HEK293 (cell line): ENCODE measurements around the gene MMP21.

Source experiments
- GLIS2 ChIP-seq: fragments of 450-650 bp; formaldehyde crosslinking; IDR thresholded peaks from 2 replicates; pipeline ENCODE4 v1.5.1; 2016; ENCODE audit warnings: missing biosample characterization, missing genetic modification characterization
- KLF9 ChIP-seq: fragments of 450-650 bp; formaldehyde crosslinking; IDR thresholded peaks from 2 replicates; pipeline ENCODE4 v1.5.1; 2016; ENCODE audit warnings: missing biosample characterization, missing genetic modification characterization, low read depth
- PRDM1 ChIP-seq: fragments of 450-650 bp; formaldehyde crosslinking; IDR thresholded peaks from 2 replicates; pipeline ENCODE4; 2016; ENCODE audit warnings: missing biosample characterization, missing genetic modification characterization
- RBAK ChIP-seq: fragments of 450-650 bp; formaldehyde crosslinking; IDR thresholded peaks from 2 replicates; pipeline ENCODE4 v1.5.1; 2016; ENCODE audit warnings: missing biosample characterization, missing genetic modification characterization
- SCRT2 ChIP-seq: fragments of 450-650 bp; formaldehyde crosslinking; IDR thresholded peaks from 2 replicates; pipeline ENCODE4 v1.5.1; 2016; ENCODE audit warnings: missing biosample characterization, missing genetic modification characterization
- ZIC2 ChIP-seq: fragments of 450-650 bp; formaldehyde crosslinking; IDR thresholded peaks from 2 replicates; pipeline ENCODE4 v1.5.1; 2016; ENCODE audit warnings: missing biosample characterization, missing genetic modification characterization
- ZNF140 ChIP-seq: fragments of 450-650 bp; formaldehyde crosslinking; IDR thresholded peaks from 2 replicates; pipeline ENCODE4 v1.5.1; 2016; ENCODE audit warnings: missing biosample characterization, missing genetic modification characterization
- ZNF202 ChIP-seq: fragments of 450-650 bp; formaldehyde crosslinking; IDR thresholded peaks from 2 replicates; pipeline ENCODE4 v1.5.1; 2016; ENCODE audit warnings: missing biosample characterization, missing genetic modification characterization, borderline replicate concordance
- ZNF223 ChIP-seq: fragments of 450-650 bp; formaldehyde crosslinking; IDR thresholded peaks from 2 replicates; pipeline ENCODE4 v1.5.1; 2016; ENCODE audit warnings: missing biosample characterization, missing genetic modification characterization
- ZNF239 ChIP-seq: fragments of 450-650 bp; formaldehyde crosslinking; IDR thresholded peaks from 2 replicates; pipeline ENCODE4 v1.5.1; 2016; ENCODE audit warnings: missing biosample characterization, missing genetic modification characterization
- ZNF311 ChIP-seq: fragments of 450-650 bp; formaldehyde crosslinking; IDR thresholded peaks from 2 replicates; pipeline ENCODE4 v1.5.1; 2017; ENCODE audit warnings: missing biosample characterization, missing genetic modification characterization, borderline replicate concordance
- ZNF366 ChIP-seq: fragments of 450-650 bp; formaldehyde crosslinking; conservative IDR thresholded peaks from 2 replicates; pipeline ENCODE4 v1.5.1; 2016; ENCODE audit warnings: missing biosample characterization, missing genetic modification characterization
- ZNF416 ChIP-seq: fragments of 450-650 bp; formaldehyde crosslinking; IDR thresholded peaks from 2 replicates; pipeline ENCODE4 v1.5.1; 2016; ENCODE audit warnings: missing biosample characterization, missing genetic modification characterization
- ZNF48 ChIP-seq: fragments of 450-650 bp; formaldehyde crosslinking; IDR thresholded peaks from 2 replicates; pipeline ENCODE4 v1.5.1; 2016; ENCODE audit warnings: missing biosample characterization, missing genetic modification characterization
- ZNF514 ChIP-seq: fragments of 450-650 bp; formaldehyde crosslinking; IDR thresholded peaks from 2 replicates; pipeline ENCODE4 v1.5.1; 2016; ENCODE audit warnings: missing biosample characterization, missing genetic modification characterization
- ZNF548 ChIP-seq: fragments of 450-650 bp; formaldehyde crosslinking; IDR thresholded peaks from 2 replicates; pipeline ENCODE4 v1.5.1; 2016; ENCODE audit warnings: missing biosample characterization, missing genetic modification characterization
- ZNF654 ChIP-seq: fragments of 450-650 bp; formaldehyde crosslinking; IDR thresholded peaks from 2 replicates; pipeline ENCODE4 v1.5.1; 2016; ENCODE audit warnings: low read depth, missing biosample characterization, missing genetic modification characterization
- ZNF76 ChIP-seq: fragments of 450-650 bp; formaldehyde crosslinking; IDR thresholded peaks from 2 replicates; pipeline ENCODE4; 2016; ENCODE audit warnings: low read depth, missing biosample characterization, missing genetic modification characterization, borderline replicate concordance
- ZNF776 ChIP-seq: fragments of 450-650 bp; formaldehyde crosslinking; IDR thresholded peaks from 2 replicates; pipeline ENCODE4 v1.5.0; 2017; ENCODE audit warnings: missing biosample characterization, missing genetic modification characterization, borderline replicate concordance
- ZSCAN16 ChIP-seq: fragments of 450-650 bp; formaldehyde crosslinking; IDR thresholded peaks from 2 replicates; pipeline ENCODE4 v1.5.1; 2016; ENCODE audit warnings: missing biosample characterization, missing genetic modification characterization
- ZSCAN23 ChIP-seq: fragments of 450-650 bp; formaldehyde crosslinking; IDR thresholded peaks from 2 replicates; pipeline ENCODE4 v1.5.1; 2016; ENCODE audit warnings: missing biosample characterization, missing genetic modification characterization
- TF ChIP-seq, protein P1 (sequence below): fragments of 450-650 bp; formaldehyde crosslinking; IDR thresholded peaks from 2 replicates; pipeline ENCODE4 v1.5.1; 2016; ENCODE audit warnings: missing biosample characterization, missing genetic modification characterization
- TF ChIP-seq, protein P2 (sequence below): fragments of 450-650 bp; formaldehyde crosslinking; IDR thresholded peaks from 2 replicates; pipeline ENCODE4 v1.5.1; 2017; ENCODE audit warnings: missing biosample characterization, missing genetic modification characterization
- TF ChIP-seq, protein P3 (sequence below): fragments of 450-650 bp; formaldehyde crosslinking; IDR thresholded peaks from 2 replicates; pipeline ENCODE4 v1.5.1; 2016; ENCODE audit warnings: missing biosample characterization, missing genetic modification characterization
- TF ChIP-seq, protein P4 (sequence below): fragments of 450-650 bp; formaldehyde crosslinking; IDR thresholded peaks from 2 replicates; pipeline ENCODE4 v1.5.1; 2016; ENCODE audit warnings: missing biosample characterization, missing genetic modification characterization
- TF ChIP-seq, protein P5 (sequence below): fragments of 450-650 bp; formaldehyde crosslinking; IDR thresholded peaks from 2 replicates; pipeline ENCODE4 v1.5.1; 2016; ENCODE audit warnings: missing biosample characterization, missing genetic modification characterization
- TF ChIP-seq, protein P6 (sequence below): IDR thresholded peaks from 2 replicates; pipeline ENCODE4 v1.6.1; 2011; ENCODE audit warnings: mild to moderate bottlenecking, low read depth, low read length, borderline replicate concordance
- TF ChIP-seq, protein P7 (sequence below): fragments of 450-650 bp; formaldehyde crosslinking; IDR thresholded peaks from 2 replicates; pipeline ENCODE4 v1.5.0; 2017; ENCODE audit warnings: missing biosample characterization, missing genetic modification characterization, borderline replicate concordance

The MMP21 gene

DNA sequence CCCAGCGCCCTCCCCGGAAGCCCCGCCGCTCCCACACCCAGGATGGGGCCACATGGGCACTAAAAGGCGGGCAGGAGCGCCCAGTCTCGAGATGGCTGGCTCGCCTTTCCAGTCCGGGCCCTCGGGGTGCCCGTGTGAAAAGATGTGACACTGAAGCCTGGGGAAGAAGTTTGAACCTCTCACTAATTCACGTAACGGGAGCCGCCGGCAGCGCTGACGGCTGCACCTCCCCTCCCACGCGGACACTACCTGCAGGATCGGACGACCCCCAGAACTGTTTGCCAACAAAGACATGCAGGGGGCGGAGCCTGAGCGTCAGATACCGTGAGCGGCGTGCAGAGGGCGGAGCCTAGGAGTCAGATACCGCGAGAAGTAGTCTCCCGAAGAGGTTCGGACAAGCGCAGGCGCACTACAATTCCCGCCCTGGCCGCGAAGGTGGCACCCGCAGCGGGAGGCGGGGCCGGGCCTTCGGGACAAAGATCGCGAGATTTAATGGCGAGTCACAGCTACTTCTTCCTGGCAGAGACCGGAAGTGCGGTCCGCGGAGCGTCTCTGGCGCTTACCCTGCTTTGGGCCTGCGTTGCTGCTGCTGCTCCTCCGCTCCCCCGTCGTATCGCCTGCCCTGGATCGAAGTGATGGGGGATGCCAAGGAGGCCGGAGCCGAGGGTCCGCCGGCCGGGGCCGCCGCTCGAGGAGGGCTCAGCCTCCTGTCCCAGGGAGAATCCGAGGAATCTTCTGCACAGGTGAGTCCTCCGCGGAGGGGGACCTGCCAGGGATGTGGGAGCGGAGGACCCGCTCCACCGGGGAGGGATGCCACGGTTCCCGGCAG is 56.2 kb downstream of the MMP21 start, which contains the start of gene EDRF1 (continued):
- TF ChIP-seq ZNF48 (tag by site-specific recombination) (no peak), ZNF654 (tag by site-specific recombination) (no peak), SCRT2 (peak; percentile 63; the same call in 1 of the 2 replicates), ZNF514 (no peak), ZNF76 (tag by site-specific recombination) (no peak), ZNF223 (tag by site-specific recombination) (no peak), GLIS2 (tag by site-specific recombination) (peak; percentile 88), KLF9 (0 out of 2 replicates have a peak, but pooled peaks have one; percentile 42), ZNF366 (tag by site-specific recombination) (no peak), ZIC2 (tag by site-specific recombination) (0 out of 2 replicates have a peak, but pooled peaks have one; percentile 9), ZNF776 (no peak), ZSCAN16 (no peak), ZNF416 (tag by site-specific recombination) (no peak), ZNF239 (tag by site-specific recombination) (no peak), ZNF311 (tag by site-specific recombination) (no peak), ZNF548 (tag by site-specific recombination) (no peak), RBAK (no peak), PRDM1 (tag by site-specific recombination) (no peak), ZNF202 (no peak), ZNF140 (tag by site-specific recombination) (no peak), ZSCAN23 (no peak)
- TF ChIP-seq, protein P1, sequence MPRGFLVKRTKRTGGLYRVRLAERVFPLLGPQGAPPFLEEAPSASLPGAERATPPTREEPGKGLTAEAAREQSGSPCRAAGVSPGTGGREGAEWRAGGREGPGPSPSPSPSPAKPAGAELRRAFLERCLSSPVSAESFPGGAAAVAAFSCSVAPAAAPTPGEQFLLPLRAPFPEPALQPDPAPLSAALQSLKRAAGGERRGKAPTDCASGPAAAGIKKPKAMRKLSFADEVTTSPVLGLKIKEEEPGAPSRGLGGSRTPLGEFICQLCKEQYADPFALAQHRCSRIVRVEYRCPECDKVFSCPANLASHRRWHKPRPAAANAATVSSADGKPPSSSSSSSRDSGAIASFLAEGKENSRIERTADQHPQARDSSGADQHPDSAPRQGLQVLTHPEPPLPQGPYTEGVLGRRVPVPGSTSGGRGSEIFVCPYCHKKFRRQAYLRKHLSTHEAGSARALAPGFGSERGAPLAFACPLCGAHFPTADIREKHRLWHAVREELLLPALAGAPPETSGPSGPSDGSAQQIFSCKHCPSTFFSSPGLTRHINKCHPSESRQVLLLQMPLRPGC (tag by site-specific recombination): no peak
- TF ChIP-seq, protein P2, sequence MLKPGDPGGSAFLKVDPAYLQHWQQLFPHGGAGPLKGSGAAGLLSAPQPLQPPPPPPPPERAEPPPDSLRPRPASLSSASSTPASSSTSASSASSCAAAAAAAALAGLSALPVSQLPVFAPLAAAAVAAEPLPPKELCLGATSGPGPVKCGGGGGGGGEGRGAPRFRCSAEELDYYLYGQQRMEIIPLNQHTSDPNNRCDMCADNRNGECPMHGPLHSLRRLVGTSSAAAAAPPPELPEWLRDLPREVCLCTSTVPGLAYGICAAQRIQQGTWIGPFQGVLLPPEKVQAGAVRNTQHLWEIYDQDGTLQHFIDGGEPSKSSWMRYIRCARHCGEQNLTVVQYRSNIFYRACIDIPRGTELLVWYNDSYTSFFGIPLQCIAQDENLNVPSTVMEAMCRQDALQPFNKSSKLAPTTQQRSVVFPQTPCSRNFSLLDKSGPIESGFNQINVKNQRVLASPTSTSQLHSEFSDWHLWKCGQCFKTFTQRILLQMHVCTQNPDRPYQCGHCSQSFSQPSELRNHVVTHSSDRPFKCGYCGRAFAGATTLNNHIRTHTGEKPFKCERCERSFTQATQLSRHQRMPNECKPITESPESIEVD (tag by site-specific recombination): no peak
- TF ChIP-seq, protein P3, sequence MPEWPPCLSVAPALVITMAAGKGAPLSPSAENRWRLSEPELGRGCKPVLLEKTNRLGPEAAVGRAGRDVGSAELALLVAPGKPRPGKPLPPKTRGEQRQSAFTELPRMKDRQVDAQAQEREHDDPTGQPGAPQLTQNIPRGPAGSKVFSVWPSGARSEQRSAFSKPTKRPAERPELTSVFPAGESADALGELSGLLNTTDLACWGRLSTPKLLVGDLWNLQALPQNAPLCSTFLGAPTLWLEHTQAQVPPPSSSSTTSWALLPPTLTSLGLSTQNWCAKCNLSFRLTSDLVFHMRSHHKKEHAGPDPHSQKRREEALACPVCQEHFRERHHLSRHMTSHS: no peak
- TF ChIP-seq, protein P4, sequence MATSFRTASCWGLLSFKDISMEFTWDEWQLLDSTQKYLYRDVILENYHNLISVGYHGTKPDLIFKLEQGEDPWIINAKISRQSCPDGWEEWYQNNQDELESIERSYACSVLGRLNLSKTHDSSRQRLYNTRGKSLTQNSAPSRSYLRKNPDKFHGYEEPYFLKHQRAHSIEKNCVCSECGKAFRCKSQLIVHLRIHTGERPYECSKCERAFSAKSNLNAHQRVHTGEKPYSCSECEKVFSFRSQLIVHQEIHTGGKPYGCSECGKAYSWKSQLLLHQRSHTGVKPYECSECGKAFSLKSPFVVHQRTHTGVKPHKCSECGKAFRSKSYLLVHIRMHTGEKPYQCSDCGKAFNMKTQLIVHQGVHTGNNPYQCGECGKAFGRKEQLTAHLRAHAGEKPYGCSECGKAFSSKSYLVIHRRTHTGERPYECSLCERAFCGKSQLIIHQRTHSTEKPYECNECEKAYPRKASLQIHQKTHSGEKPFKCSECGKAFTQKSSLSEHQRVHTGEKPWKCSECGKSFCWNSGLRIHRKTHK (tag by site-specific recombination): no peak
- TF ChIP-seq, protein P5, sequence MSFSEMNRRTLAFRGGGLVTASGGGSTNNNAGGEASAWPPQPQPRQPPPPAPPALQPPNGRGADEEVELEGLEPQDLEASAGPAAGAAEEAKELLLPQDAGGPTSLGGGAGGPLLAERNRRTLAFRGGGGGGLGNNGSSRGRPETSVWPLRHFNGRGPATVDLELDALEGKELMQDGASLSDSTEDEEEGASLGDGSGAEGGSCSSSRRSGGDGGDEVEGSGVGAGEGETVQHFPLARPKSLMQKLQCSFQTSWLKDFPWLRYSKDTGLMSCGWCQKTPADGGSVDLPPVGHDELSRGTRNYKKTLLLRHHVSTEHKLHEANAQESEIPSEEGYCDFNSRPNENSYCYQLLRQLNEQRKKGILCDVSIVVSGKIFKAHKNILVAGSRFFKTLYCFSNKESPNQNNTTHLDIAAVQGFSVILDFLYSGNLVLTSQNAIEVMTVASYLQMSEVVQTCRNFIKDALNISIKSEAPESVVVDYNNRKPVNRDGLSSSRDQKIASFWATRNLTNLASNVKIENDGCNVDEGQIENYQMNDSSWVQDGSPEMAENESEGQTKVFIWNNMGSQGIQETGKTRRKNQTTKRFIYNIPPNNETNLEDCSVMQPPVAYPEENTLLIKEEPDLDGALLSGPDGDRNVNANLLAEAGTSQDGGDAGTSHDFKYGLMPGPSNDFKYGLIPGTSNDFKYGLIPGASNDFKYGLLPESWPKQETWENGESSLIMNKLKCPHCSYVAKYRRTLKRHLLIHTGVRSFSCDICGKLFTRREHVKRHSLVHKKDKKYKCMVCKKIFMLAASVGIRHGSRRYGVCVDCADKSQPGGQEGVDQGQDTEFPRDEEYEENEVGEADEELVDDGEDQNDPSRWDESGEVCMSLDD: peak; percentile 72
- TF ChIP-seq, protein P6, sequence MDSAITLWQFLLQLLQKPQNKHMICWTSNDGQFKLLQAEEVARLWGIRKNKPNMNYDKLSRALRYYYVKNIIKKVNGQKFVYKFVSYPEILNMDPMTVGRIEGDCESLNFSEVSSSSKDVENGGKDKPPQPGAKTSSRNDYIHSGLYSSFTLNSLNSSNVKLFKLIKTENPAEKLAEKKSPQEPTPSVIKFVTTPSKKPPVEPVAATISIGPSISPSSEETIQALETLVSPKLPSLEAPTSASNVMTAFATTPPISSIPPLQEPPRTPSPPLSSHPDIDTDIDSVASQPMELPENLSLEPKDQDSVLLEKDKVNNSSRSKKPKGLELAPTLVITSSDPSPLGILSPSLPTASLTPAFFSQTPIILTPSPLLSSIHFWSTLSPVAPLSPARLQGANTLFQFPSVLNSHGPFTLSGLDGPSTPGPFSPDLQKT: no peak
- TF ChIP-seq, protein P7, sequence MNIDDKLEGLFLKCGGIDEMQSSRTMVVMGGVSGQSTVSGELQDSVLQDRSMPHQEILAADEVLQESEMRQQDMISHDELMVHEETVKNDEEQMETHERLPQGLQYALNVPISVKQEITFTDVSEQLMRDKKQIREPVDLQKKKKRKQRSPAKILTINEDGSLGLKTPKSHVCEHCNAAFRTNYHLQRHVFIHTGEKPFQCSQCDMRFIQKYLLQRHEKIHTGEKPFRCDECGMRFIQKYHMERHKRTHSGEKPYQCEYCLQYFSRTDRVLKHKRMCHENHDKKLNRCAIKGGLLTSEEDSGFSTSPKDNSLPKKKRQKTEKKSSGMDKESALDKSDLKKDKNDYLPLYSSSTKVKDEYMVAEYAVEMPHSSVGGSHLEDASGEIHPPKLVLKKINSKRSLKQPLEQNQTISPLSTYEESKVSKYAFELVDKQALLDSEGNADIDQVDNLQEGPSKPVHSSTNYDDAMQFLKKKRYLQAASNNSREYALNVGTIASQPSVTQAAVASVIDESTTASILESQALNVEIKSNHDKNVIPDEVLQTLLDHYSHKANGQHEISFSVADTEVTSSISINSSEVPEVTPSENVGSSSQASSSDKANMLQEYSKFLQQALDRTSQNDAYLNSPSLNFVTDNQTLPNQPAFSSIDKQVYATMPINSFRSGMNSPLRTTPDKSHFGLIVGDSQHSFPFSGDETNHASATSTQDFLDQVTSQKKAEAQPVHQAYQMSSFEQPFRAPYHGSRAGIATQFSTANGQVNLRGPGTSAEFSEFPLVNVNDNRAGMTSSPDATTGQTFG (tag by site-specific recombination): no peak
